H1 (cell line): Measurements from ENCODE around the gene GFI1B. TPM values are rescaled to one million over a fixed set of nuclear protein-coding genes. Genes with fewer than 3 reads are reported as not detected.

Experiments
- CTCF ChIA-PET: fragments of 300-600 bp; sonication (Branson Sonifier 250); formaldehyde crosslinking; loops from one replicate; lab custom pipeline; 2021; ENCODE audit not compliant: partially characterized antibody; lab: Charles Lee
- POLR2A ChIA-PET: fragments of 300-600 bp; sonication (Branson Sonifier 250); formaldehyde crosslinking; loops from one replicate; lab custom pipeline; 2021; ENCODE audit warnings: inconsistent platforms; ENCODE audit not compliant: partially characterized antibody; lab: Charles Lee
- DNase-seq, 2 experiments: peaks; one replicate each; pipeline versions ENCODE4 v3.0.0 to v3.0.0-alpha.2; 2010 to 2022; ENCODE audit warnings: low spot score in 2 of 2, low read depth in 1 of 2, mixed read lengths in 1 of 2
- FAIRE-seq: peaks from 2 replicates; lab custom pipeline; 2011; peaks lifted over from hg19 to GRCh38; lab: Jason Lieb, UNC
- H2AFZ ChIP-seq: 2 replicates; pipeline ENCODE4 v1.8.1; 2012; ENCODE audit warnings: low read length, inconsistent platforms
- H2AK5ac ChIP-seq: 2 replicates; pipeline ENCODE4 v1.6.1; 2013; ENCODE audit warnings: low read depth, low read length
- H2BK120ac ChIP-seq: replicated peaks from 2 replicates; pipeline ENCODE3; 2013; ENCODE audit warnings: low read depth, low read length, inconsistent platforms
- H2BK12ac ChIP-seq: 2 replicates; pipeline ENCODE4 v1.6.1; 2013; ENCODE audit warnings: low read depth, low read length
- H2BK15ac ChIP-seq: 2 replicates; pipeline ENCODE4 v1.6.1; 2013; ENCODE audit warnings: low read length
- H2BK20ac ChIP-seq: 2 replicates; pipeline ENCODE4 v1.6.1; 2013; ENCODE audit warnings: low read length
- H2BK5ac ChIP-seq: 2 replicates; pipeline ENCODE4 v1.6.1; 2013; ENCODE audit warnings: low read depth, low read length
- H3K14ac ChIP-seq: 2 replicates; pipeline ENCODE4 v1.6.1; 2013; ENCODE audit warnings: inconsistent platforms; ENCODE audit not compliant: insufficient read length
- H3K18ac ChIP-seq: 2 replicates; pipeline ENCODE4 v1.6.1; 2013; ENCODE audit warnings: low read length; ENCODE audit errors: extremely low read depth
- H3K23ac ChIP-seq: 2 replicates; pipeline ENCODE4 v1.6.1; 2013; ENCODE audit warnings: inconsistent platforms; ENCODE audit not compliant: insufficient read length
- H3K23me2 ChIP-seq: 2 replicates; pipeline ENCODE4 v1.6.1; 2013; ENCODE audit warnings: low read depth, low read length
- H3K27ac ChIP-seq: 2 replicates; pipeline ENCODE4 v1.6.1; 2011; ENCODE audit warnings: low read depth, low read length, inconsistent platforms
- H3K27me3 ChIP-seq, 4 experiments: replicated peaks in 1 of 4; 1 replicate in 1 of 4; 2 replicates in 3 of 4; pipeline versions ENCODE4 v1.6.1 to v1.8.1; 2011 to 2013; ENCODE audit warnings: low read length in 3 of 4, mild to moderate bottlenecking in 3 of 4, inconsistent platforms in 2 of 4, mixed read lengths in 2 of 4, moderate library complexity in 1 of 4; ENCODE audit not compliant: control insufficient read depth in 3 of 4, insufficient read depth in 3 of 4; ENCODE audit errors: extremely low read depth in 1 of 4
- H3K36me3 ChIP-seq, 4 experiments: 2 replicates each; pipeline versions ENCODE4 v1.6.1 to v1.8.1; 2011 to 2013; ENCODE audit warnings: mild to moderate bottlenecking in 4 of 4, low read length in 3 of 4, moderate library complexity in 2 of 4, control low read depth in 1 of 4, inconsistent platforms in 1 of 4; ENCODE audit not compliant: insufficient read depth in 4 of 4, control insufficient read depth in 2 of 4
- H3K4ac ChIP-seq: replicated peaks from 2 replicates; pipeline ENCODE3; 2013; ENCODE audit warnings: low read length, low read depth, mixed read lengths, inconsistent platforms; ENCODE audit not compliant: insufficient read length
- H3K4me1 ChIP-seq, 4 experiments: replicated peaks in 1 of 4; 1 replicate in 1 of 4; 2 replicates in 3 of 4; pipeline versions ENCODE4 v1.6.1 to v1.8.1; 2011 to 2013; ENCODE audit warnings: low read length in 3 of 4, inconsistent platforms in 2 of 4, mixed read lengths in 1 of 4; ENCODE audit not compliant: insufficient read depth in 4 of 4, control insufficient read depth in 3 of 4
- H3K4me2 ChIP-seq, 2 experiments: 2 replicates each; pipeline versions ENCODE4 v1.6.1 to v1.8.1; 2011 to 2013; ENCODE audit warnings: low read depth in 2 of 2, low read length in 2 of 2, control low read depth in 1 of 2, inconsistent platforms in 1 of 2, mild to moderate bottlenecking in 1 of 2; ENCODE audit not compliant: insufficient read depth in 1 of 2
- H3K4me3 ChIP-seq, 4 experiments: fragments of 200-600, 300-600 bp in 1 of 4; sonication (generic), shearing (Covaris generic), sonication (Bioruptor Twin) in 1 of 4; 2 replicates each; pipeline versions ENCODE4 v1.5.1 to v1.8.1; 2011 to 2016; ENCODE audit warnings: low read length in 4 of 4, low read depth in 3 of 4, control low read depth in 2 of 4, inconsistent platforms in 2 of 4, mild to moderate bottlenecking in 2 of 4, mixed read lengths in 1 of 4, moderate library complexity in 1 of 4; ENCODE audit not compliant: insufficient read depth in 2 of 4; ENCODE audit errors: extremely low read depth in 1 of 4
- H3K56ac ChIP-seq: replicated peaks from 2 replicates; pipeline ENCODE3; 2013; ENCODE audit warnings: low read depth, mild to moderate bottlenecking, mixed read lengths, low read length, inconsistent platforms; ENCODE audit not compliant: insufficient read length
- H3K79me1 ChIP-seq: 2 replicates; pipeline ENCODE4 v1.6.1; 2013; ENCODE audit warnings: low read depth, low read length, control low read depth
- H3K79me2 ChIP-seq, 2 experiments: 2 replicates each; pipeline versions ENCODE4 v1.6.1 to v1.8.1; 2012 to 2013; ENCODE audit warnings: low read length in 2 of 2, mild to moderate bottlenecking in 2 of 2, inconsistent platforms in 1 of 2; ENCODE audit not compliant: insufficient read depth in 2 of 2, control insufficient read depth in 1 of 2
- H3K9ac ChIP-seq, 4 experiments: replicated peaks in 1 of 4; 1 replicate in 1 of 4; 2 replicates in 3 of 4; pipeline versions ENCODE4 v1.6.1 to v1.8.1; 2011 to 2013; ENCODE audit warnings: low read depth in 3 of 4, low read length in 3 of 4, control low read depth in 2 of 4, mild to moderate bottlenecking in 2 of 4, moderate library complexity in 2 of 4, inconsistent platforms in 1 of 4; ENCODE audit errors: extremely low read depth in 1 of 4
- H3K9me3 ChIP-seq, 2 experiments: 2 replicates each; pipeline versions ENCODE4 v1.6.1 to v1.8.1; 2012 to 2013; ENCODE audit warnings: mild to moderate bottlenecking in 2 of 2, moderate library complexity in 2 of 2, control low read depth in 1 of 2, inconsistent platforms in 1 of 2, low read depth in 1 of 2, low read length in 1 of 2, mixed read lengths in 1 of 2; ENCODE audit not compliant: insufficient read depth in 2 of 2
- H4K20me1 ChIP-seq, 2 experiments: replicated peaks in 1 of 2; 2 replicates each; pipeline versions ENCODE3 to v1.8.1; 2011 to 2013; ENCODE audit warnings: inconsistent platforms in 2 of 2, low read length in 2 of 2, mild to moderate bottlenecking in 1 of 2; ENCODE audit not compliant: insufficient read depth in 2 of 2, control insufficient read depth in 1 of 2
- H4K5ac ChIP-seq: 2 replicates; pipeline ENCODE4 v1.6.1; 2013; ENCODE audit warnings: low read length, low read depth, mixed read lengths, inconsistent platforms; ENCODE audit not compliant: insufficient read length
- H4K8ac ChIP-seq: 2 replicates; pipeline ENCODE4 v1.8.0; 2013; ENCODE audit warnings: mild to moderate bottlenecking, moderate library complexity, low read length, inconsistent platforms; ENCODE audit not compliant: insufficient read depth; ENCODE audit errors: extremely low read depth
- H4K91ac ChIP-seq: replicated peaks from 2 replicates; pipeline ENCODE3; 2013; ENCODE audit warnings: low read length, mixed read lengths, inconsistent platforms; ENCODE audit not compliant: insufficient read length
- BACH1 ChIP-seq: IDR thresholded peaks from 2 replicates; pipeline ENCODE4 v1.6.1; 2012; ENCODE audit warnings: low read length, improper control_type of control experiment
- HDAC2 ChIP-seq, 2 experiments: fragments of 300-600 bp in 1 of 2; sonication (generic) in 1 of 2; IDR thresholded peaks; 2 replicates each; pipeline ENCODE4 v1.6.1; 2011 to 2012; ENCODE audit warnings: low read depth in 2 of 2, low read length in 2 of 2, mild to moderate bottlenecking in 2 of 2, moderate library complexity in 2 of 2, borderline replicate concordance in 1 of 2, inconsistent platforms in 1 of 2
- JUN ChIP-seq: IDR thresholded peaks from 2 replicates; pipeline ENCODE4 v1.6.1; 2011; ENCODE audit warnings: low read depth, mild to moderate bottlenecking, improper control_type of control experiment, low read length
- NRF1 ChIP-seq: IDR thresholded peaks from 2 replicates; pipeline ENCODE4 v1.6.1; 2011; ENCODE audit warnings: mild to moderate bottlenecking, low read depth, low read length, improper control_type of control experiment
- POLR2AphosphoS5 ChIP-seq: IDR thresholded peaks from 2 replicates; pipeline ENCODE4 v1.6.1; 2011; ENCODE audit warnings: low read depth, low read length
- SRF ChIP-seq: IDR thresholded peaks from 2 replicates; pipeline ENCODE4 v1.6.1; 2011; ENCODE audit warnings: mild to moderate bottlenecking, low read depth, low read length, moderate library complexity
- WGBS, 2 experiments: shearing (Covaris generic) in 1 of 2; methylation state at CpG; one replicate each; pipeline versions ENCODE4 v1.1.6 to v1.1.7; 2013 to 2015; ENCODE audit warnings: low lambda C conversion rate in 2 of 2, mixed read lengths in 2 of 2, inconsistent platforms in 1 of 2, low coverage in 1 of 2, missing lambda C conversion rate in 1 of 2; ENCODE audit not compliant: insufficient replicate concordance in 2 of 2, insufficient coverage in 1 of 2, insufficient read length in 1 of 2; ENCODE audit errors: extremely low coverage in 1 of 2, missing lambda C conversion rate in 1 of 2; 5-methylcytosine and 5-hydroxymethylcytosine counted together
- polyA plus RNA-seq, 7 experiments: library from polyadenylated mRNA; depleted of rRNA in 3 of 7; stranded (reverse) in 5 of 7; unstranded in 2 of 7; fragments of >200 nt in 5 of 7; fragments of 200-250 nt in 2 of 7; gene quantifications; 1 replicate in 5 of 7; 2 replicates in 1 of 7; 4 replicates in 1 of 7; pipeline versions ENCODE4 v1.2.1 to v1.2.3, GENCODE V29; 2011 to 2013; ENCODE audit warnings: missing spikeins in 2 of 7, mixed read lengths in 2 of 7
- total RNA-seq: library from RNA; stranded (reverse); fragmentation: NEBNext Ultra II Directional; extraction: Animal tissue kit (Norgen Biotek cat#: 25700); gene quantifications from 2 replicates; pipeline ENCODE4 v1.2.1, GENCODE V29; 2021
- TF ChIP-seq, protein P1 (sequence below), 3 experiments: IDR thresholded peaks; 1 replicate in 2 of 3; 2 replicates in 1 of 3; pipeline versions ENCODE4 v1.5.1 to v1.6.1; 2011; ENCODE audit warnings: low read length in 3 of 3, mild to moderate bottlenecking in 3 of 3, inconsistent platforms in 2 of 3, low read depth in 1 of 3, moderate library complexity in 1 of 3; ENCODE audit not compliant: insufficient read depth in 1 of 3; ENCODE audit errors: control extremely low read depth in 1 of 3

The GFI1B gene
- total and polyA plus RNA-seq, 2 of the 8 experiments (the other 6 are each of a cell fraction or from before 2014, with no cell fraction given), result 0.09 to 0.11 TPM

GRCh38 chr9:133026426-133026825 is 47.9 kb downstream of the GFI1B start:
- DNase-seq, result no peak
- no peak overlapping the region for H3K18ac ChIP-seq
- H2BK120ac ChIP-seq, result no peak overlapping the region
- no peak overlapping the region for H3K56ac ChIP-seq
- H4K8ac ChIP-seq, result no peak overlapping the region
- TF ChIP-seq NRF1 (no peak), BACH1 (no peak), JUN (no peak), SRF (no peak), HDAC2 (IDR thresholded peaks at IDR 0.05; ENCODE audit: borderline replicate concordance in 1 of 2, low read depth in 2 of 2, low read length in 2 of 2) (no peak), POLR2AphosphoS5 (no peak)
- TF ChIP-seq, protein P1, sequence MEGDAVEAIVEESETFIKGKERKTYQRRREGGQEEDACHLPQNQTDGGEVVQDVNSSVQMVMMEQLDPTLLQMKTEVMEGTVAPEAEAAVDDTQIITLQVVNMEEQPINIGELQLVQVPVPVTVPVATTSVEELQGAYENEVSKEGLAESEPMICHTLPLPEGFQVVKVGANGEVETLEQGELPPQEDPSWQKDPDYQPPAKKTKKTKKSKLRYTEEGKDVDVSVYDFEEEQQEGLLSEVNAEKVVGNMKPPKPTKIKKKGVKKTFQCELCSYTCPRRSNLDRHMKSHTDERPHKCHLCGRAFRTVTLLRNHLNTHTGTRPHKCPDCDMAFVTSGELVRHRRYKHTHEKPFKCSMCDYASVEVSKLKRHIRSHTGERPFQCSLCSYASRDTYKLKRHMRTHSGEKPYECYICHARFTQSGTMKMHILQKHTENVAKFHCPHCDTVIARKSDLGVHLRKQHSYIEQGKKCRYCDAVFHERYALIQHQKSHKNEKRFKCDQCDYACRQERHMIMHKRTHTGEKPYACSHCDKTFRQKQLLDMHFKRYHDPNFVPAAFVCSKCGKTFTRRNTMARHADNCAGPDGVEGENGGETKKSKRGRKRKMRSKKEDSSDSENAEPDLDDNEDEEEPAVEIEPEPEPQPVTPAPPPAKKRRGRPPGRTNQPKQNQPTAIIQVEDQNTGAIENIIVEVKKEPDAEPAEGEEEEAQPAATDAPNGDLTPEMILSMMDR (IDR thresholded peaks at IDR 0.05; ENCODE audit: control extremely low read depth in 1 of 3, insufficient read depth in 1 of 3, low read depth in 1 of 3, low read length in 3 of 3), result no peak
- no peak overlapping the region for H2AK5ac ChIP-seq
- no peak overlapping the region for H2BK5ac ChIP-seq
- H4K20me1 ChIP-seq, result peaks cover 0 to under 1% of the 10 kb centered on the region in 2 experiments
- H3K9me3 ChIP-seq, result no peaks in the 10 kb centered on the region
- ChIA-PET POLR2A (no interaction called here), CTCF (interaction anchor here (0.9 to 6.0 kb wide), 5 partner anchors 11 to 125 kb away, joined by 3 to 57 read pairs (median 4); no protein-coding TSS in a partner anchor)
- H2BK12ac ChIP-seq, result no peak overlapping the region
- no peak overlapping the region for H4K5ac ChIP-seq
- no peak overlapping the region for H4K91ac ChIP-seq
- H3K23me2 ChIP-seq, result peaks cover 4% of the 10 kb centered on the region; the same call in 1 of the 2 replicates
- no peak overlapping the region for H3K4me3 ChIP-seq
- peaks cover 0 to 3% (median 0%) of the 10 kb centered on the region in 4 experiments; a peak in 3 of 7 replicates for H3K27me3 ChIP-seq
- H3K9ac ChIP-seq, result no peak overlapping the region
- H3K4me2 ChIP-seq, result no peak overlapping the region
- H2BK20ac ChIP-seq, result no peak overlapping the region
- H2BK15ac ChIP-seq, result no peak overlapping the region
- H3K23ac ChIP-seq, result no peak overlapping the region
- no peak overlapping the region for H3K4ac ChIP-seq
- H3K79me2 ChIP-seq, result peaks cover 2 to 8% of the 10 kb centered on the region in 2 experiments
- no peak for FAIRE-seq
- H3K27ac ChIP-seq, result no peak overlapping the region
- H2AFZ ChIP-seq, result no peak overlapping the region
- WGBS, 2 experiments, result 77% methylated on average over 3 of the region's 3 CpGs; no CpG with 5 or more reads in 1 of the 2 experiments
- peaks cover 3% of the 10 kb centered on the region; the same call in 1 of the 2 replicates for H3K79me1 ChIP-seq
- H3K14ac ChIP-seq, result no peak overlapping the region
- H3K4me1 ChIP-seq, result peaks cover 0 to 3% (median 1%) of the 10 kb centered on the region in 4 experiments; a peak in 2 of 7 replicates
- H3K36me3 ChIP-seq, result no peaks in the 10 kb centered on the region
